HepG2 (cell line): ENCODE measurements around the gene EPSTI1. TPM values are rescaled to one million over a fixed set of nuclear protein-coding genes. Genes with fewer than 3 reads are reported as not detected.

Source experiments
- ATAC-seq: fragments of 200-7000 bp; cut with Tn5 transposase; 3 replicates; pipeline ENCODE4 v1.9.1; 2020; ENCODE audit warnings: mild to moderate bottlenecking, moderate library complexity
- BruUV-seq: library from RNA; stranded (reverse); fragments of 400-500 nt; replicated peaks from 2 replicates; lab custom pipeline; 2021; lab: Mats Ljungman, UMichigan
- CTCF ChIA-PET: fragments of 300-600 bp; formaldehyde crosslinking; extraction: SDS; loops from one replicate; lab custom pipeline; 2021; ENCODE audit warnings: low total read pairs, inconsistent platforms, low intra/inter-chr PET ratio; lab: Yijun Ruan, JAX
- POLR2A ChIA-PET: fragments of 350-600 bp; sonication (Branson Sonifier 250); formaldehyde crosslinking; loops from one replicate; lab custom pipeline; 2020; ENCODE audit warnings: antibody characterized with exemption, inconsistent platforms; lab: Yijun Ruan, JAX
- DNase-seq: peaks from one replicate; pipeline ENCODE4 v3.0.0-alpha.2; 2015; ENCODE audit warnings: low spot score
- FAIRE-seq: peaks from 3 replicates; lab custom pipeline; 2011; peaks lifted over from hg19 to GRCh38; lab: Jason Lieb, UNC
- H2AFZ ChIP-seq: one replicate; pipeline ENCODE4 v1.6.1; 2011; ENCODE audit warnings: low read length, inconsistent platforms
- H3K27ac ChIP-seq: fragments of 300-600 bp; 3 replicates; pipeline ENCODE4 v1.8.0; 2011; ENCODE audit warnings: mixed run types, mild to moderate bottlenecking, mixed read lengths, low read length, inconsistent platforms; ENCODE audit not compliant: insufficient read depth; ENCODE audit errors: extremely low read length
- H3K27me3 ChIP-seq, 2 experiments: fragments of 200-600 bp in 1 of 2; 2 replicates in 1 of 2; 3 replicates in 1 of 2; pipeline versions ENCODE4 v1.6.0 to v1.8.0; 2011; ENCODE audit warnings: low read length in 2 of 2, mild to moderate bottlenecking in 2 of 2, moderate library complexity in 2 of 2, inconsistent platforms in 1 of 2; ENCODE audit not compliant: insufficient read depth in 2 of 2, control insufficient read depth in 1 of 2
- H3K36me3 ChIP-seq, 2 experiments: fragments of 200-600 bp in 1 of 2; replicated peaks in 1 of 2; 2 replicates in 1 of 2; 3 replicates in 1 of 2; pipeline versions ENCODE4 v1.5.1 to v1.8.0; 2011; ENCODE audit warnings: low read length in 2 of 2, inconsistent platforms in 1 of 2; ENCODE audit not compliant: insufficient read depth in 2 of 2, control insufficient read depth in 1 of 2
- H3K4me1 ChIP-seq: 2 replicates; pipeline ENCODE4 v1.5.1; 2012; ENCODE audit warnings: low read length, inconsistent platforms; ENCODE audit not compliant: insufficient read depth
- H3K4me2 ChIP-seq: 2 replicates; pipeline ENCODE4 v1.6.0; 2011; ENCODE audit warnings: low read depth, low read length, inconsistent platforms
- H3K4me3 ChIP-seq, 3 experiments: fragments of 200-600 bp in 1 of 3; sonication (generic), shearing (Covaris generic) in 1 of 3; replicated peaks in 1 of 3; 2 replicates each; pipeline ENCODE4 v1.5.1; 2011 to 2016; ENCODE audit warnings: low read length in 3 of 3, inconsistent platforms in 2 of 3, low read depth in 2 of 3, mild to moderate bottlenecking in 2 of 3, control low read depth in 1 of 3, mixed read lengths in 1 of 3; ENCODE audit not compliant: insufficient read depth in 1 of 3
- H3K79me2 ChIP-seq: one replicate; pipeline ENCODE4 v1.6.1; 2011; ENCODE audit warnings: low read length, inconsistent platforms; ENCODE audit not compliant: insufficient read depth
- H3K9ac ChIP-seq: 2 replicates; pipeline ENCODE4 v1.6.0; 2011; ENCODE audit warnings: mild to moderate bottlenecking, low read depth, low read length, inconsistent platforms; ENCODE audit not compliant: insufficient read depth
- H3K9me3 ChIP-seq: 2 replicates; pipeline ENCODE4 v1.5.1; 2012; ENCODE audit warnings: mild to moderate bottlenecking, low read length
- H4K20me1 ChIP-seq: 2 replicates; pipeline ENCODE4 v1.6.0; 2011; ENCODE audit warnings: inconsistent platforms, mild to moderate bottlenecking, low read length, moderate library complexity; ENCODE audit not compliant: insufficient read depth
- ATAD3A ChIP-seq: sonication (generic); formaldehyde crosslinking; IDR thresholded peaks from 2 replicates; pipeline ENCODE4 v1.4.0; 2020; ENCODE audit warnings: missing genetic modification reagents
- CEBPB ChIP-seq: IDR thresholded peaks from 2 replicates; pipeline ENCODE4 v1.6.1; 2011; ENCODE audit warnings: low read depth, low read length, improper control_type of control experiment, borderline replicate concordance
- CSRNP1 ChIP-seq: sonication (generic); formaldehyde crosslinking; IDR thresholded peaks from 2 replicates; pipeline ENCODE4 v1.8.1; 2023; ENCODE audit warnings: mild to moderate bottlenecking, missing genetic modification reagents
- GATA4 ChIP-seq: sonication (generic); IDR thresholded peaks from 2 replicates; pipeline ENCODE4 v1.6.1; 2016; ENCODE audit warnings: antibody characterized with exemption, low read depth, borderline replicate concordance
- PRPF4 ChIP-seq: fragments of 200-400 bp; formaldehyde crosslinking; IDR thresholded peaks from 2 replicates; pipeline ENCODE4 v1.6.1; 2016; ENCODE audit warnings: low read length, low read depth; ENCODE audit not compliant: poor library complexity, severe bottlenecking
- SMYD3 ChIP-seq: sonication (generic); formaldehyde crosslinking; IDR thresholded peaks from 2 replicates; pipeline ENCODE4 v1.8.1; 2023; ENCODE audit warnings: mild to moderate bottlenecking, missing genetic modification reagents
- YEATS2 ChIP-seq: sonication (generic); formaldehyde crosslinking; IDR thresholded peaks from 2 replicates; pipeline ENCODE4 v1.4.0; 2020; ENCODE audit warnings: missing genetic modification reagents, borderline replicate concordance
- ZBTB21 ChIP-seq: sonication (generic); formaldehyde crosslinking; IDR thresholded peaks from 2 replicates; pipeline ENCODE4 v1.4.0; 2020; ENCODE audit warnings: missing genetic modification reagents
- ZNF282 ChIP-seq: fragments of 450-650 bp; IDR thresholded peaks from 2 replicates; pipeline ENCODE4 v1.6.1; 2018; ENCODE audit not compliant: partially characterized antibody
- ZNF318 ChIP-seq: sonication (generic); formaldehyde crosslinking; IDR thresholded peaks from 2 replicates; pipeline ENCODE4 v1.4.0; 2020; ENCODE audit warnings: mild to moderate bottlenecking, missing genetic modification reagents
- ZNF607 ChIP-seq: sonication (generic); formaldehyde crosslinking; IDR thresholded peaks from 2 replicates; pipeline ENCODE4 v1.5.1; 2020; ENCODE audit warnings: missing genetic modification reagents, mild to moderate bottlenecking, borderline replicate concordance
- in situ Hi-C: cut with HindIII; loops from 2 replicates; pipeline ENCODE4 v1.10.0; 2017; ENCODE audit warnings: low pct_unique_long_range_greater_than_20kb; ENCODE audit not compliant: extremely low pct_ligation_motif_present
- intact Hi-C: fragments of 100-400 bp; cut with micrococcal nuclease; formaldehyde crosslinking; loops from one replicate; pipeline ENCODE4 v1.10.0; 2022; ENCODE audit not compliant: unreplicated experiment
- polyA plus RNA-seq, 8 experiments: library from polyadenylated mRNA; depleted of rRNA in 3 of 8; stranded (reverse) in 7 of 8; unstranded in 1 of 8; fragments of >200 nt; fragmentation: Illumina TruSeq in 4 of 8; extraction: Trizol in 4 of 8; gene quantifications; 2 replicates each; pipeline versions ENCODE4 v1.2.1 to v1.2.3, GENCODE V29; 2011 to 2016; ENCODE audit warnings: low read depth in 4 of 8, missing spikeins in 1 of 8, mixed read lengths in 1 of 8; ENCODE audit not compliant: insufficient read depth in 1 of 8
- total RNA-seq, 5 experiments: library from RNA; depleted of rRNA; stranded (reverse); fragments of >200 nt; fragmentation: Illumina TruSeq; extraction: Trizol; gene quantifications; 2 replicates each; pipeline ENCODE4 v1.2.3, GENCODE V29; 2016; ENCODE audit warnings: low read depth in 1 of 5

Gene EPSTI1
- total and polyA plus RNA-seq, 2 of the 13 experiments (the other 11 are each of a cell fraction or from before 2014, with no cell fraction given), result 0.03 TPM; not detected in 1

GRCh38 chr13:42984026-42984425, 8.0 kb downstream of the EPSTI1 start:
- ATAC-seq (no peak), FAIRE-seq (no peak)
- peaks cover 13% of the 10 kb centered on the region for H3K4me1 ChIP-seq
- no peak overlapping the region for H3K9ac ChIP-seq
- H3K9me3 ChIP-seq, result no peaks in the 10 kb centered on the region
- H2AFZ ChIP-seq, result no peak overlapping the region
- H3K36me3 ChIP-seq, result no peaks in the 10 kb centered on the region
- TF ChIP-seq ZNF282 (no peak), PRPF4 (no peak), CSRNP1 (CRISPR knock-in tag) (no peak), YEATS2 (no peak), ATAD3A (CRISPR knock-in tag) (no peak), ZNF318 (CRISPR knock-in tag) (no peak), SMYD3 (CRISPR knock-in tag) (no peak), ZBTB21 (CRISPR knock-in tag) (no peak), GATA4 (no peak), CEBPB (no peak), ZNF607 (no peak)
- TF ChIP-seq, all 625 proteins: peak for 0
- no TSS peak for BruUV-seq
- Histone ChIP-seq H3K27ac (no peak overlapping the region), H3K4me3 (no peak overlapping the region), H3K79me2 (no peaks in the 10 kb centered on the region), H4K20me1 (no peaks in the 10 kb centered on the region), H3K4me2 (no peak overlapping the region), H3K27me3 (no peaks in the 10 kb centered on the region)
- DNase-seq, result no peak
- CTCF ChIA-PET, result no interaction called here
- in situ Hi-C loops (no loop called here), intact Hi-C loops (no loop called here)
- POLR2A ChIA-PET, result no interaction called here
